Measurements from ENCODE around the gene SNORC. TPM values are rescaled to one million over a fixed set of nuclear protein-coding genes. Genes with fewer than 3 reads are reported as not detected.

The SNORC gene
- total RNA-seq, 2 donors from 2014 or later = 1.8 TPM; not detected in 1

GRCh38 chr2:232908695-232909094 lies 38.6 kb downstream of the SNORC start:
- 45 to 46% methylated on average over 6 of the region's 6 CpGs for WGBS, 2 donors
- ATAC-seq (no peak), DNase-seq (no peak)
- H3K36me3 ChIP-seq (replicated peaks in 1 of 2; ENCODE audit: insufficient read depth in 1 of 2, low read depth in 2 of 2) = no peaks in the 10 kb centered on the region
- intact Hi-C loops (cut with DNase I) = no loop called here
- no peaks in the 10 kb centered on the region for H3K9me3 ChIP-seq
- H3K4me3 ChIP-seq = no peak overlapping the region
- TF ChIP-seq CTCF (IDR thresholded peaks at IDR 0.05) (no peak), POLR2A (IDR thresholded peaks at IDR 0.05) (no peak)
- H3K4me1 ChIP-seq = no peaks in the 10 kb centered on the region
- no peaks in the 10 kb centered on the region for H3K27me3 ChIP-seq
- no peak overlapping the region for H3K27ac ChIP-seq

GRCh38 chr2:232910376-232910775 lies 40.3 kb downstream of the SNORC start:
- no peak for ATAC-seq

GRCh38 chr2:232911712-232912277 lies 41.7 kb downstream of the SNORC start:
- Histone ChIP-seq H3K27ac (no peak overlapping the region), H3K9me3 (no peaks in the 10 kb centered on the region), H3K27me3 (no peaks in the 10 kb centered on the region), H3K36me3 (replicated peaks in 1 of 2; ENCODE audit: insufficient read depth in 1 of 2, low read depth in 2 of 2) (no peaks in the 10 kb centered on the region), H3K4me1 (no peaks in the 10 kb centered on the region), H3K4me3 (no peak overlapping the region)
- WGBS, 2 donors = 53 to 62% methylated on average over 1 of the region's 1 CpG
- ATAC-seq (no peak), DNase-seq (no peak)
- TF ChIP-seq CTCF (IDR thresholded peaks at IDR 0.05) (no peak), POLR2A (IDR thresholded peaks at IDR 0.05) (no peak)
- intact Hi-C loops (cut with DNase I) = no loop called here

More at GRCh38 chr2:232910376-232910775, 40.3 kb downstream of the SNORC start:
- Histone ChIP-seq H3K27ac (no peak overlapping the region), H3K36me3 (replicated peaks in 1 of 2; ENCODE audit: insufficient read depth in 1 of 2, low read depth in 2 of 2) (no peaks in the 10 kb centered on the region), H3K4me1 (no peaks in the 10 kb centered on the region), H3K27me3 (no peaks in the 10 kb centered on the region), H3K4me3 (no peak overlapping the region), H3K9me3 (no peaks in the 10 kb centered on the region)
- intact Hi-C loops (cut with DNase I) = no loop called here
- no peak for DNase-seq
- WGBS, 2 donors = 95 to 100% methylated on average over 4 to 6 of the region's 6 CpGs
- TF ChIP-seq POLR2A (IDR thresholded peaks at IDR 0.05) (no peak), CTCF (IDR thresholded peaks at IDR 0.05) (no peak)

- H3K9me3 ChIP-seq = no peaks in the 10 kb centered on the region
- H3K27me3 ChIP-seq = no peaks in the 10 kb centered on the region
- ATAC-seq (no peak), DNase-seq (no peak)
- H3K4me1 ChIP-seq = no peaks in the 10 kb centered on the region
- no peak overlapping the region for H3K27ac ChIP-seq
- WGBS, 2 donors = 63 to 82% methylated on average over 2 of the region's 2 CpGs
- no peak for TF ChIP-seq CTCF (IDR thresholded peaks at IDR 0.05)
- TF ChIP-seq POLR2A (IDR thresholded peaks at IDR 0.05) = no peak
- intact Hi-C loops (cut with DNase I) = no loop called here
- no peak overlapping the region for H3K4me3 ChIP-seq
- no peaks in the 10 kb centered on the region for H3K36me3 ChIP-seq (replicated peaks in 1 of 2; ENCODE audit: insufficient read depth in 1 of 2, low read depth in 2 of 2)
Measured at GRCh38 chr2:232913903-232914302, 43.8 kb downstream of the SNORC start.

GRCh38 chr2:232919141-232919540 lies 49.1 kb downstream of the SNORC start:
- Histone ChIP-seq H3K4me3 (no peak overlapping the region), H3K4me1 (no peaks in the 10 kb centered on the region), H3K27ac (no peak overlapping the region), H3K27me3 (no peaks in the 10 kb centered on the region), H3K9me3 (no peaks in the 10 kb centered on the region), H3K36me3 (replicated peaks in 1 of 2; ENCODE audit: insufficient read depth in 1 of 2, low read depth in 2 of 2) (no peaks in the 10 kb centered on the region)
- ATAC-seq (no peak), DNase-seq (no peak)
- no peak for TF ChIP-seq POLR2A (IDR thresholded peaks at IDR 0.05)
- TF ChIP-seq CTCF (IDR thresholded peaks at IDR 0.05) = no peak
- WGBS, 2 donors = 97 to 99% methylated on average over 6 of the region's 6 CpGs
- intact Hi-C loops (cut with DNase I) = no loop called here

All from body of pancreas (tissue), 4 donors.